ENCODE measurements around the gene CYB5R4. TPM values are rescaled to one million over a fixed set of nuclear protein-coding genes. Genes with fewer than 3 reads are reported as not detected.

Gene CYB5R4
- total RNA-seq, 2 donors from 2014 or later: 13.7 to 18.9 TPM

DNA sequence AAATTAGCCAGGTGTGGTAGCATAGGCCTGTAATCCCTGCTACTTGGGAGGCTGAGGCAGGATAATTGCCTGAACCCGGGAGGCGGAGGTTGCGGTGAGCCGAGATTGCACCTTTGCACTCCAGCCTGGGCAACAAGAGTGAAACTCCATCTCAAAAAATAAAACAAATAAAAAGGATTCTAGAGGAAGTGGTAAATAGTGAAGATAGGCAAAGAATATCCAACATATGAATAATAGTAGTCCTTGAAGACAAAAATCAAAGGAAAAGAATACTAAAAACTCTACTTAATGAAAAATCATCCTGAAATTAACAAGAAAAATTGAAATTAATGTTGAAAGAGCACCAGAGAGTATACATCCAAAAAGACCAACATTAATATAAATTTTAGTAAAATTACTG lies 107.0 kb downstream of the CYB5R4 start:
- Mint-ChIP-seq H3K27me3 (ENCODE audit: insufficient read depth) (no peaks in the 10 kb centered on the region), H3K27ac (no peak overlapping the region), H3K4me3 (no peak overlapping the region), H3K9me3 (peaks cover 66% of the 10 kb centered on the region), H3K36me3 (ENCODE audit: low read depth) (peaks cover 55% of the 10 kb centered on the region), H3K4me1 (no peaks in the 10 kb centered on the region)
- DNase-seq: no peak
- Histone ChIP-seq H3K27ac (ENCODE audit: low read depth, low read length) (no peak overlapping the region), H3K27me3 (ENCODE audit: control insufficient read depth, insufficient read depth, low read length, poor library complexity, severe bottlenecking) (no peaks in the 10 kb centered on the region), H3K9me3 (ENCODE audit: control insufficient read depth, low read length) (peaks cover 80% of the 10 kb centered on the region), H3K4me1 (ENCODE audit: control insufficient read depth, insufficient read depth, low read length) (no peaks in the 10 kb centered on the region), H3K4me3 (ENCODE audit: low read length) (no peak overlapping the region), H3K9ac (ENCODE audit: extremely low read depth, low read length, poor library complexity, severe bottlenecking) (no peak overlapping the region), H3K36me3 (ENCODE audit: control insufficient read depth, insufficient read depth, low read length) (peaks cover 17% of the 10 kb centered on the region)
- 97% methylated on average over 4 of the region's 4 CpGs; no CpG with 5 or more reads in 1 of the 2 experiments for WGBS, 2 experiments (ENCODE audit: insufficient coverage in 1 of 2, insufficient read length in 1 of 2)
- TF ChIP-seq, protein P1, sequence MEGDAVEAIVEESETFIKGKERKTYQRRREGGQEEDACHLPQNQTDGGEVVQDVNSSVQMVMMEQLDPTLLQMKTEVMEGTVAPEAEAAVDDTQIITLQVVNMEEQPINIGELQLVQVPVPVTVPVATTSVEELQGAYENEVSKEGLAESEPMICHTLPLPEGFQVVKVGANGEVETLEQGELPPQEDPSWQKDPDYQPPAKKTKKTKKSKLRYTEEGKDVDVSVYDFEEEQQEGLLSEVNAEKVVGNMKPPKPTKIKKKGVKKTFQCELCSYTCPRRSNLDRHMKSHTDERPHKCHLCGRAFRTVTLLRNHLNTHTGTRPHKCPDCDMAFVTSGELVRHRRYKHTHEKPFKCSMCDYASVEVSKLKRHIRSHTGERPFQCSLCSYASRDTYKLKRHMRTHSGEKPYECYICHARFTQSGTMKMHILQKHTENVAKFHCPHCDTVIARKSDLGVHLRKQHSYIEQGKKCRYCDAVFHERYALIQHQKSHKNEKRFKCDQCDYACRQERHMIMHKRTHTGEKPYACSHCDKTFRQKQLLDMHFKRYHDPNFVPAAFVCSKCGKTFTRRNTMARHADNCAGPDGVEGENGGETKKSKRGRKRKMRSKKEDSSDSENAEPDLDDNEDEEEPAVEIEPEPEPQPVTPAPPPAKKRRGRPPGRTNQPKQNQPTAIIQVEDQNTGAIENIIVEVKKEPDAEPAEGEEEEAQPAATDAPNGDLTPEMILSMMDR (conservative IDR thresholded peaks at IDR 0.05): no peak

DNA sequence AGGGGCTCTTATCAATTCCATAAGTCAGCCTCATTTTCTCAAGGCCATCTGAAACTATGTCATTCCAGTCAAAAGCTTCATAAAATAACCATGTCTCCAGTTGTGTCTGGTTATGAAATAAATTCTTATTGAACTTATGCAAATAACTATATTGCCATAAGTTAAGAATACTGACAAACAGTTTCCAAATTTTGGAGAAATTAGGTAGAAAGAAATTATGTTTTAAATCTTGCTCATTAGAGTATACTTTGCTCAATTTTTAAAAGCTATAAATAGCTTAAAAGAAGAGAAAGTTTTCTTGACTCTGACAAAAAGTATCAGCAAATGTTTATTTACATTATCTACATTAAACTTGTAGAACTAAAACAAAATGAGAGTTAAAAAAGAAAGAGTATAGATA lies 111.1 kb downstream of the CYB5R4 start:
- H3K36me3 Mint-ChIP-seq (ENCODE audit: low read depth): peaks cover 29% of the 10 kb centered on the region
- H3K9me3 ChIP-seq (ENCODE audit: control insufficient read depth, low read length): peaks cover 72% of the 10 kb centered on the region
- H3K27ac ChIP-seq (ENCODE audit: low read depth, low read length): no peak overlapping the region
- DNase-seq: no peak
- peaks cover 64% of the 10 kb centered on the region for H3K9me3 Mint-ChIP-seq
- H3K4me1 ChIP-seq (ENCODE audit: control insufficient read depth, insufficient read depth, low read length): no peaks in the 10 kb centered on the region
- TF ChIP-seq, protein P1 (conservative IDR thresholded peaks at IDR 0.05): no peak
- peaks cover 9% of the 10 kb centered on the region for H3K4me1 Mint-ChIP-seq
- no peaks in the 10 kb centered on the region for H3K27me3 Mint-ChIP-seq (ENCODE audit: insufficient read depth)
- no peaks in the 10 kb centered on the region for H3K36me3 ChIP-seq (ENCODE audit: control insufficient read depth, insufficient read depth, low read length)
- no peak overlapping the region for H3K27ac Mint-ChIP-seq
- H3K27me3 ChIP-seq (ENCODE audit: control insufficient read depth, insufficient read depth, low read length, poor library complexity, severe bottlenecking): no peaks in the 10 kb centered on the region
- no peak overlapping the region for H3K9ac ChIP-seq (ENCODE audit: extremely low read depth, low read length, poor library complexity, severe bottlenecking)
- H3K4me3 Mint-ChIP-seq: no peak overlapping the region
- no peak overlapping the region for H3K4me3 ChIP-seq (ENCODE audit: low read length)

DNA sequence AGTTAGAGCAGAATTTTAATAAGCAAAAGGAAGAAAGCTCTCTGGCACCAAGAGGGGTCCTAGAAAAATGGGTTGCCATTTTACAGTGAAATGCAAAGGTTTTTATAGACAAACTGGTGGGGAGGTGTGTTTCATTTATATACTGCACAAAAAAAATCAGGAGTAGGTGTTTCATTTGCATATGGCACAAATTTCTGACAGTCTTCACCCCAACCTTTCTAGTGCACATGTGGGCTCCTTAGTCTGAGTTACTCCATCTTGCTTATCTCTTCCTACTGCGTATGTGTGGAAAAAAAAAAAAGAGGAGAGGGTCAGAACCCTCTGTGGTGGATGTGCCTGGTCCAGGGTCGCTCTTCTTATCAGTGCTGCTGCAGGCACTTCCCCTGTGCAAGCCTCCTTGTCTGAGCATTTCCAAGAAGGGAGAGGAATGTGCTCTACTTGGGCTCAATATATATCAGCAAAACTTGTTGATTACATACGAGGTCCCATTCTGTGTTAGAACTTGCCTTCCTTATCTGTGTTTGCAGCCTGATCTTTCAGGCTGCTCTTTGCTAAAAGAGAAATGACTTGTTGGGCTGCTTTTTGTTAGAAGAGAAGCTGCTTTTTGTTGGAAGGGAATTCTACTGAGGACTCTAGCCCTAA lies 115.0 kb downstream of the CYB5R4 start:
- Mint-ChIP-seq H3K27ac (peak overlapping the region; percentile 49), H3K27me3 (ENCODE audit: insufficient read depth) (no peaks in the 10 kb centered on the region), H3K4me3 (no peak overlapping the region), H3K9me3 (peaks cover 40% of the 10 kb centered on the region), H3K36me3 (ENCODE audit: low read depth) (peaks cover 15% of the 10 kb centered on the region), H3K4me1 (peaks cover 34% of the 10 kb centered on the region)
- Histone ChIP-seq H3K4me3 (ENCODE audit: low read length) (no peak overlapping the region), H3K9me3 (ENCODE audit: control insufficient read depth, low read length) (peaks cover 46% of the 10 kb centered on the region), H3K27me3 (ENCODE audit: control insufficient read depth, insufficient read depth, low read length, poor library complexity, severe bottlenecking) (no peaks in the 10 kb centered on the region), H3K4me1 (ENCODE audit: control insufficient read depth, insufficient read depth, low read length) (no peaks in the 10 kb centered on the region), H3K36me3 (ENCODE audit: control insufficient read depth, insufficient read depth, low read length) (no peaks in the 10 kb centered on the region), H3K9ac (ENCODE audit: extremely low read depth, low read length, poor library complexity, severe bottlenecking) (no peak overlapping the region), H3K27ac (ENCODE audit: low read depth, low read length) (no peak overlapping the region)
- TF ChIP-seq, protein P1 (conservative IDR thresholded peaks at IDR 0.05): no peak
- no peak for DNase-seq
- WGBS, 2 experiments (ENCODE audit: insufficient coverage in 1 of 2, insufficient read length in 1 of 2): 86 to 100% methylated on average over 1 to 3 of the region's 3 CpGs

Data from endodermal cell (in vitro differentiated cells).